GDM1 (cell line): ENCODE measurements around the gene GNAZ.

ENCODE experiments used
- DNase-seq: peaks from one replicate; lab custom pipeline; 2025; lab: John Stamatoyannopoulos, UW

GNAZ gene

GRCh38 chr22:23155143-23155542 lies 84.8 kb downstream of the GNAZ start:
- DNase-seq, result no peak

GRCh38 chr22:23155831-23156230 lies 85.5 kb downstream of the GNAZ start:
- no peak for DNase-seq

- DNase-seq, result no peak
These were observed 86.0 kb downstream of the GNAZ start for GRCh38 chr22:23156286-23156685.

GRCh38 chr22:23157560-23158515 lies 87.5 kb downstream of the GNAZ start:
- DNase-seq, result no peak

- DNase-seq, result no peak
These were observed 88.4 kb downstream of the GNAZ start for GRCh38 chr22:23158516-23159290.

- DNase-seq, result no peak
These were observed 88.9 kb downstream of the GNAZ start for GRCh38 chr22:23159291-23159630.

GRCh38 chr22:23161029-23161428 lies 90.7 kb downstream of the GNAZ start:
- DNase-seq, result no peak

GRCh38 chr22:23161574-23161973 lies 91.3 kb downstream of the GNAZ start:
- no peak for DNase-seq

GRCh38 chr22:23163665-23164064 lies 93.3 kb downstream of the GNAZ start:
- DNase-seq, result no peak

GRCh38 chr22:23164091-23164490 lies 93.8 kb downstream of the GNAZ start:
- no peak for DNase-seq

GRCh38 chr22:23166042-23166831 lies 95.9 kb downstream of the GNAZ start:
- no peak for DNase-seq

- DNase-seq, result no peak
These were observed 96.7 kb downstream of the GNAZ start for GRCh38 chr22:23166841-23167616.

GRCh38 chr22:23168391-23169042 lies 98.2 kb downstream of the GNAZ start:
- no peak for DNase-seq

- DNase-seq, result no peak
These were observed 98.7 kb downstream of the GNAZ start for GRCh38 chr22:23169043-23169406.
